ENCODE measurements around the gene NUDT14. TPM values are rescaled to one million over a fixed set of nuclear protein-coding genes. Genes with fewer than 3 reads are reported as not detected.

NUDT14 gene
- polyA plus RNA-seq, 3 donors = 22.0 to 37.4 (median 23.9) TPM

DNA sequence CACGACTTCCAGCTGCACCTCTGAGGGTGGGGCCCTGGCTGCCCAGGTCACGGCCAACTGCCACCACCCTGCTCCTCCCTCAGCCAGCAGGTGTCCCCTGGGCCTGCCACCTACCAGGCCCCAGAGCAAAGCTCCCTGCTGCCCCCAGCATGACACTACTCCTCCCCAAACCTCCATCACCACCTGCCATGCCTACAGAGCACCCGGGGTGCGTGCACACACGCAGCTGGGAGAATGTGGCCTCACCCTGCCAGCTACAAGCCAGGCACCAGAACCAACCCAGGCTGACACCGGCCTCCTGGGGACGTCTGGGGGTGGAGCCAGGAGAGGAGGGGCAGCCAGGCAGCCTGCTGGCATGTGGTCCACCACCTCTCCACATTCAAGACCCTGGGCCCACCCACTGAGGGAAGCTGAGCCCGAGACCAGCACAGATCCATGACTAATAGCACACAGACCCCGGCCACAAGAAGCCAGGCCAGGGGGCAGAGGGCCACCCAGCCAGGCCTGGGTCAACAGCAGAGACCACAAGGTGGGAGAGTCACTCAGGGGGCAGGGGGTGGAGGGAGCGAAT lies 15.9 kb downstream of the NUDT14 start:
- Histone ChIP-seq H3K9me3 (replicated peaks in 1 of 2; ENCODE audit: control insufficient read depth in 1 of 2, insufficient read depth in 1 of 2, low read length in 2 of 2) (no peaks in the 10 kb centered on the region), H3K27me3 (ENCODE audit: control insufficient read depth in 2 of 2, insufficient read depth in 2 of 2, low read length in 2 of 2) (peaks cover 15 to 26% of the 10 kb centered on the region in 2 donors), H3K9ac (ENCODE audit: insufficient read depth, low read length, poor library complexity, severe bottlenecking) (no peak overlapping the region), H3K79me2 (ENCODE audit: insufficient read depth, low read length) (no peaks in the 10 kb centered on the region), H3K4me1 (ENCODE audit: control insufficient read depth in 1 of 2, insufficient read depth in 2 of 2, low read length in 2 of 2) (peaks cover 0 to 5% of the 10 kb centered on the region in 2 donors), H4K20me1 (ENCODE audit: insufficient read depth, low read length) (no peaks in the 10 kb centered on the region), H3K4me2 (replicated peaks; ENCODE audit: extremely low read depth, low read length, poor library complexity, severe bottlenecking) (no peak overlapping the region), H2AFZ (ENCODE audit: insufficient read depth, low read depth, low read length, poor library complexity, severe bottlenecking) (no peak overlapping the region), H3K36me3 (replicated peaks in 1 of 2; ENCODE audit: control insufficient read depth in 1 of 2, insufficient read depth in 2 of 2, low read length in 2 of 2) (no peaks in the 10 kb centered on the region), H3K4me3 (replicated peaks in 1 of 3; ENCODE audit: low read depth in 2 of 3, low read length in 3 of 3) (no peak overlapping the region), H3K27ac (ENCODE audit: low read depth in 1 of 2, low read length in 2 of 2) (no peak overlapping the region)
- Mint-ChIP-seq H3K27me3 (ENCODE audit: low read depth in 3 of 3) (peaks cover 32 to 45% (median 36%) of the 10 kb centered on the region in 3 donors), H3K4me1 (peaks cover 2% of the 10 kb centered on the region), H3K36me3 (no peaks in the 10 kb centered on the region), H3K27ac (no peak overlapping the region), H3K9me3 (peaks cover 0 to 11% (median 4%) of the 10 kb centered on the region in 7 donors), H3K4me3 (no peak overlapping the region)
- no peak for DNase-seq
- intact Hi-C loops (cut with micrococcal nuclease) = no loop called here
- WGBS (ENCODE audit: insufficient coverage) = 89% methylated on average over 6 of the region's 10 CpGs
- TF ChIP-seq CTCF (IDR thresholded peaks at IDR 0.05) = no peak

GRCh38 chr14:105163040-105163742 lies 17.9 kb downstream of the NUDT14 start:
- no peak overlapping the region for H3K4me3 ChIP-seq (replicated peaks in 1 of 3; ENCODE audit: low read depth in 2 of 3, low read length in 3 of 3)
- intact Hi-C loops (cut with micrococcal nuclease) = no loop called here
- Mint-ChIP-seq H3K4me3 (no peak overlapping the region), H3K4me1 (no peaks in the 10 kb centered on the region), H3K9me3 (peaks cover 0 to 6% (median 0%) of the 10 kb centered on the region in 7 donors), H3K36me3 (no peaks in the 10 kb centered on the region), H3K27ac (no peak overlapping the region), H3K27me3 (ENCODE audit: low read depth in 3 of 3) (peaks cover 19 to 32% (median 24%) of the 10 kb centered on the region in 3 donors)
- H3K9me3 ChIP-seq (replicated peaks in 1 of 2; ENCODE audit: control insufficient read depth in 1 of 2, insufficient read depth in 1 of 2, low read length in 2 of 2) = no peaks in the 10 kb centered on the region
- H3K27ac ChIP-seq (ENCODE audit: low read depth in 1 of 2, low read length in 2 of 2) = no peak overlapping the region
- no peak overlapping the region for H3K9ac ChIP-seq (ENCODE audit: insufficient read depth, low read length, poor library complexity, severe bottlenecking)
- DNase-seq = no peak
- WGBS (ENCODE audit: insufficient coverage) = 80% methylated on average over 11 of the region's 18 CpGs
- no peak for TF ChIP-seq CTCF (IDR thresholded peaks at IDR 0.05)
- H3K27me3 ChIP-seq (ENCODE audit: control insufficient read depth in 2 of 2, insufficient read depth in 2 of 2, low read length in 2 of 2) = peaks cover 2 to 12% of the 10 kb centered on the region in 2 donors
- H3K4me1 ChIP-seq (ENCODE audit: control insufficient read depth in 1 of 2, insufficient read depth in 2 of 2, low read length in 2 of 2) = peaks cover 0 to 5% of the 10 kb centered on the region in 2 donors
- no peaks in the 10 kb centered on the region for H3K79me2 ChIP-seq (ENCODE audit: insufficient read depth, low read length)
- H3K36me3 ChIP-seq (replicated peaks in 1 of 2; ENCODE audit: control insufficient read depth in 1 of 2, insufficient read depth in 2 of 2, low read length in 2 of 2) = no peaks in the 10 kb centered on the region
- H3K4me2 ChIP-seq (replicated peaks; ENCODE audit: extremely low read depth, low read length, poor library complexity, severe bottlenecking) = no peak overlapping the region
- H4K20me1 ChIP-seq (ENCODE audit: insufficient read depth, low read length) = no peaks in the 10 kb centered on the region
- no peak overlapping the region for H2AFZ ChIP-seq (ENCODE audit: insufficient read depth, low read depth, low read length, poor library complexity, severe bottlenecking)
